Left ventricle myocardium inferior (tissue), 1 donor: ENCODE results near the gene DCBLD1. TPM values are rescaled to one million over a fixed set of nuclear protein-coding genes. Genes with fewer than 3 reads are reported as not detected.

ENCODE experiments used
- DNase-seq: peaks from one replicate; pipeline ENCODE4 v3.0.0-alpha.2; 2020
- H3K27ac ChIP-seq: fragments of 200-600 bp; replicated peaks from 2 replicates; pipeline ENCODE4 v1.8.0; 2021
- H3K27me3 ChIP-seq: fragments of 200-600 bp; 2 replicates; pipeline ENCODE4 v1.8.0; 2021; ENCODE audit warnings: low read depth
- H3K36me3 ChIP-seq: fragments of 200-600 bp; 2 replicates; pipeline ENCODE4 v1.8.0; 2021
- H3K4me1 ChIP-seq: fragments of 200-600 bp; 2 replicates; pipeline ENCODE4 v1.8.0; 2021
- H3K4me3 ChIP-seq: fragments of 200-600 bp; 2 replicates; pipeline ENCODE4 v1.8.0; 2021; ENCODE audit warnings: mild to moderate bottlenecking, moderate library complexity
- H3K9me3 ChIP-seq: fragments of 200-600 bp; replicated peaks from 2 replicates; pipeline ENCODE4 v1.8.0; 2021
- intact Hi-C: fragments of 100-400 bp; cut with micrococcal nuclease; formaldehyde crosslinking; loops from one replicate; pipeline ENCODE4 v1.11.0; 2022
- total RNA-seq: library from RNA; stranded (reverse); fragmentation: NEBNext Ultra II Directional; extraction: Animal tissue kit (Norgen Biotek cat#: 25700); gene quantifications from one replicate; pipeline ENCODE4 v1.2.1, GENCODE V29; 2021
- TF ChIP-seq, protein P1 (sequence below): fragments of 200-600 bp; IDR thresholded peaks from 2 replicates; pipeline ENCODE4 v1.8.0; 2021; ENCODE audit warnings: antibody characterized with exemption, mild to moderate bottlenecking, borderline replicate concordance
- donor health status: DM: no; HTN: yes; CAD: no; lungs with severe emphysema.

DCBLD1 gene
- total RNA-seq, 1 donor from 2014 or later: 5.5 TPM

DNA sequence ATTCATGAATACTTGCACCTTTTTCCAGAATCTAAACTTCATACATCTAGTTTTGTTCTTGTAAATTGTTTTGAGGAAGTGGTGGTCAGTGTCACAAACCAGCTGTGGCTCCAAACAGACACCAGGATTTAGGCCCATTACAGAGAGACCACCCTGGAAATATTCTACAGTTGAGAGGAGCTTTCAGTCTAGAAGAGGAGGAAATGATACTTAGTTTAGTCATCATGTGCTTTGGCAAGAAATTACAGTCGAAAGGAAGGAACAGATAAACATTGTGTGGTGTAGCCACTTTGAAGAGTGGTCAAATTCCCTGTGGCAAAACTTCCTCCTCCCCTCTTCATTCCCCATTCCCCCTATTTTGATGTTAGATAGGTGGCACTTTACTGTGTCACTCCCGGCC, 15.7 kb downstream of the DCBLD1 start:
- peak overlapping the region; percentile 71 for H3K27ac ChIP-seq
- intact Hi-C loops: no loop called here
- no peak for DNase-seq
- no peaks in the 10 kb centered on the region for H3K36me3 ChIP-seq
- H3K4me1 ChIP-seq: peaks cover 46% of the 10 kb centered on the region
- H3K9me3 ChIP-seq: no peaks in the 10 kb centered on the region
- H3K4me3 ChIP-seq: no peak overlapping the region
- H3K27me3 ChIP-seq: no peaks in the 10 kb centered on the region
- TF ChIP-seq, protein P1, sequence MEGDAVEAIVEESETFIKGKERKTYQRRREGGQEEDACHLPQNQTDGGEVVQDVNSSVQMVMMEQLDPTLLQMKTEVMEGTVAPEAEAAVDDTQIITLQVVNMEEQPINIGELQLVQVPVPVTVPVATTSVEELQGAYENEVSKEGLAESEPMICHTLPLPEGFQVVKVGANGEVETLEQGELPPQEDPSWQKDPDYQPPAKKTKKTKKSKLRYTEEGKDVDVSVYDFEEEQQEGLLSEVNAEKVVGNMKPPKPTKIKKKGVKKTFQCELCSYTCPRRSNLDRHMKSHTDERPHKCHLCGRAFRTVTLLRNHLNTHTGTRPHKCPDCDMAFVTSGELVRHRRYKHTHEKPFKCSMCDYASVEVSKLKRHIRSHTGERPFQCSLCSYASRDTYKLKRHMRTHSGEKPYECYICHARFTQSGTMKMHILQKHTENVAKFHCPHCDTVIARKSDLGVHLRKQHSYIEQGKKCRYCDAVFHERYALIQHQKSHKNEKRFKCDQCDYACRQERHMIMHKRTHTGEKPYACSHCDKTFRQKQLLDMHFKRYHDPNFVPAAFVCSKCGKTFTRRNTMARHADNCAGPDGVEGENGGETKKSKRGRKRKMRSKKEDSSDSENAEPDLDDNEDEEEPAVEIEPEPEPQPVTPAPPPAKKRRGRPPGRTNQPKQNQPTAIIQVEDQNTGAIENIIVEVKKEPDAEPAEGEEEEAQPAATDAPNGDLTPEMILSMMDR: no peak

DNA sequence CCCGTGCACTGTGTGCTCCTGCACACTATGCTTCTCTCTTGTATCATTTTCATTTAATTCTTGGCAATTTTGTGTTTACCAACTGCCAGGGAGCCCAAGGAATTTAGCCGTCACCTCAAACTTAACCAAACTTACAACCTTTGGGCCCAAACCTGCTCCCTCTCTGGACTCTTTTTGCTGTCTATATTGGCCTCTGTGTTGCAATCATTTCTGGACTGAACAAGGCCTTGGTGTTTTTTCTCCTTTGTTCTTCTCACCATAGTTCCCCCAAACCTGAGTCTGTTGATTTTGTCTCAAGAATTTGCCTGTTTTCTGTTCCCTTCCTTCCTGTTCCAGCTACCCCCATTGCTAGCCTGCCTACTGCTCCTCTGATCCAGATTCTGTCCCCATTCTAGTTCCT, 19.2 kb downstream of the DCBLD1 start:
- Histone ChIP-seq H3K4me1 (peaks cover 29% of the 10 kb centered on the region), H3K9me3 (no peaks in the 10 kb centered on the region), H3K36me3 (peaks cover 20% of the 10 kb centered on the region), H3K27ac (no peak overlapping the region), H3K4me3 (no peak overlapping the region), H3K27me3 (no peaks in the 10 kb centered on the region)
- DNase-seq: no peak
- TF ChIP-seq, protein P1: no peak
- intact Hi-C loops: no loop called here

DNA sequence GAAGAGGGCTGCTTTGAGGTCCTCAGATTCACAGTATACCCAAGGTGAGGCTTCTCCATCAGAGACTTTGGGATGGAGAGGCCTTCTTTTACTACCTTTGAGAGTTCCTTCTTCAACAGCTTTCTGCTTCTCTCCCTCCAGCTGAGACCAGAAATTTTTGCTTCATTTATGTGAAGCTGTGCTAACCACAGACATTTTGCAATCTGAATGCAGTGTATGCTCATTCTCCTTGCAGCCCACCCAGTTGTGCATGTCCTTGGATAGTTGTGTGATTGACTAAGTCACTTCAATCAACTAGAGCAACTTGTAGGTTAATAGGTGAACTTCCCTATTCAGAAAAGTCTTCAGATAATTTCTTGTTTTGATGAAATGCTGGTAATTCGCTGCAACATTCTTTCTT, 20.1 kb downstream of the DCBLD1 start:
- Histone ChIP-seq H3K9me3 (no peaks in the 10 kb centered on the region), H3K4me1 (peaks cover 33% of the 10 kb centered on the region), H3K27ac (no peak overlapping the region), H3K4me3 (no peak overlapping the region), H3K27me3 (no peaks in the 10 kb centered on the region), H3K36me3 (peaks cover 20% of the 10 kb centered on the region)
- no peak for DNase-seq
- intact Hi-C loops: no loop called here
- TF ChIP-seq, protein P1: no peak

GRCh38 chr6:117503211-117503610, 20.7 kb downstream of the DCBLD1 start:
- Histone ChIP-seq H3K27ac (no peak overlapping the region), H3K4me1 (peaks cover 29% of the 10 kb centered on the region), H3K27me3 (no peaks in the 10 kb centered on the region), H3K36me3 (peaks cover 20% of the 10 kb centered on the region), H3K4me3 (no peak overlapping the region), H3K9me3 (no peaks in the 10 kb centered on the region)
- no peak for DNase-seq
- TF ChIP-seq, protein P1: no peak
- intact Hi-C loops: no loop called here

DNA sequence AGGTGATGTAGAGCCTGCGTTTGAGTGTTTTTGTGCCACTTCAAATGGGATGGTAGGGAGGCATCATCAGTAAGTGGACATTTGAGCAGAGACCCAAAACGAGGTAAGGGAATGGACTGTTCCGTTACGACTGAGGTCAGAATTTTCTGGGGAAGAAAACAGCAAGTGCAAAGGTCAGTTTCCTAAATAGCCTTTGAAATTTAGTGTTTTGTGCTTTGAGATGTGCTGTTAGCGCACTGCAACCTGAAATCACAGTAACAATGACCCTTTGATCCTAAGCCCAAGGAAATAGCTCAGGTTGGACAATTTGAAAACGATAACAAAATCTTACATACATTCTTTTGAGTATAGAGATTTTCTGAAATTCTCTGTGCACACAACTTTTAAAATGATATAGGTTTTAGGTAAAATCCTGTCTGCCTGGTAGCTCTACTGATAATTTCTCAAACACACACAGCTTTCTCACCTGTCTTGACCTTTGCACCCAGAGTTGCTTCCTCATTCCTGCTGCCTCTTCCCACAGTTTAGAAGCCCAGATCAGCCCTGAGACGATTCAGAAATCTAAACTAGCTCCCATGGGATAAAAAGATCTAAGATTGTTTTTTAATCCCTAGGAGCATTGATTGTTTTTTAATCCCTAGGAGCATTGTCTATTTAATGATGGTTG, 22.1 kb downstream of the DCBLD1 start:
- no peak overlapping the region for H3K4me3 ChIP-seq
- H3K27me3 ChIP-seq: no peaks in the 10 kb centered on the region
- intact Hi-C loops: no loop called here
- DNase-seq: no peak
- peaks cover 20% of the 10 kb centered on the region for H3K36me3 ChIP-seq
- no peaks in the 10 kb centered on the region for H3K9me3 ChIP-seq
- no peak overlapping the region for H3K27ac ChIP-seq
- peaks cover 20% of the 10 kb centered on the region for H3K4me1 ChIP-seq
- TF ChIP-seq, protein P1: no peak
